IMR-90 (cell line): ENCODE results near the gene TMEFF1. TPM values are rescaled to one million over a fixed set of nuclear protein-coding genes. Genes with fewer than 3 reads are reported as not detected.
A peak's percentile ranks its signal among the peaks of the same experiment; 100 is the strongest.

Experiments
- ATAC-seq: fragments of 200-7000 bp; cut with Tn5 transposase; 2 replicates; pipeline ENCODE4 v1.9.1; 2020; ENCODE audit warnings: low read depth, mild to moderate bottlenecking, moderate library complexity
- BruUV-seq: library from RNA; stranded (reverse); fragments of 400-500 nt; replicated peaks from 2 replicates; lab custom pipeline; 2021; lab: Mats Ljungman, UMichigan
- CTCF ChIA-PET: fragments of 300-600 bp; formaldehyde crosslinking; extraction: SDS; loops from one replicate; lab custom pipeline; 2021; ENCODE audit warnings: antibody characterized with exemption; lab: Yijun Ruan, JAX
- POLR2A ChIA-PET: fragments of 300-600 bp; sonication (Branson Sonifier 250); formaldehyde crosslinking; loops from one replicate; lab custom pipeline; 2022; ENCODE audit warnings: antibody characterized with exemption; ENCODE audit not compliant: unreplicated experiment; lab: Charles Lee
- DNase-seq: peaks from one replicate; pipeline ENCODE4 v3.0.0; 2013
- H2AFZ ChIP-seq: replicated peaks from 2 replicates; pipeline ENCODE3; 2013; ENCODE audit warnings: low read length, mild to moderate bottlenecking; ENCODE audit not compliant: poor library complexity
- H2AK5ac ChIP-seq: 2 replicates; pipeline ENCODE4 v1.6.1; 2013; ENCODE audit warnings: low read depth, low read length, inconsistent platforms
- H2AK9ac ChIP-seq: replicated peaks from 2 replicates; pipeline ENCODE3; 2013; ENCODE audit warnings: mild to moderate bottlenecking, low read depth, low read length, moderate library complexity; ENCODE audit not compliant: poor library complexity
- H2BK120ac ChIP-seq: 2 replicates; pipeline ENCODE4 v1.6.1; 2013; ENCODE audit warnings: low read depth, low read length, inconsistent platforms
- H2BK15ac ChIP-seq: 3 replicates; pipeline ENCODE4 v1.6.1; 2013; ENCODE audit warnings: low read depth, low read length, inconsistent platforms
- H2BK20ac ChIP-seq: 2 replicates; pipeline ENCODE4 v1.6.1; 2013; ENCODE audit warnings: low read depth, mild to moderate bottlenecking, inconsistent platforms, low read length, moderate library complexity
- H2BK5ac ChIP-seq: 2 replicates; pipeline ENCODE4 v1.6.1; 2013; ENCODE audit warnings: mild to moderate bottlenecking, low read depth, low read length, inconsistent platforms; ENCODE audit not compliant: poor library complexity, severe bottlenecking
- H3K14ac ChIP-seq: replicated peaks from 2 replicates; pipeline ENCODE4 v1.6.1; 2013; ENCODE audit warnings: low read depth, low read length, inconsistent platforms
- H3K18ac ChIP-seq: 2 replicates; pipeline ENCODE4 v1.6.1; 2013; ENCODE audit warnings: low read depth, low read length, control low read depth
- H3K23ac ChIP-seq: 2 replicates; pipeline ENCODE4 v1.6.1; 2013; ENCODE audit warnings: low read depth, low read length, inconsistent platforms
- H3K27ac ChIP-seq: 2 replicates; pipeline ENCODE4 v1.5.1; 2013; ENCODE audit warnings: mild to moderate bottlenecking, control low read depth, low read length; ENCODE audit not compliant: insufficient read depth
- H3K27me3 ChIP-seq: 2 replicates; pipeline ENCODE4 v1.6.1; 2013; ENCODE audit warnings: low read length; ENCODE audit not compliant: control insufficient read depth, insufficient read depth
- H3K36me3 ChIP-seq: 2 replicates; pipeline ENCODE4 v1.6.1; 2013; ENCODE audit warnings: low read length, mixed read lengths; ENCODE audit not compliant: control insufficient read depth, insufficient read depth
- H3K4ac ChIP-seq: 2 replicates; pipeline ENCODE4 v1.6.1; 2013; ENCODE audit warnings: low read depth, low read length, inconsistent platforms
- H3K4me1 ChIP-seq: 2 replicates; pipeline ENCODE4 v1.6.1; 2013; ENCODE audit warnings: low read length, mixed read lengths; ENCODE audit not compliant: control insufficient read depth, insufficient read depth
- H3K4me2 ChIP-seq: 2 replicates; pipeline ENCODE4 v1.6.1; 2013; ENCODE audit warnings: low read depth, mild to moderate bottlenecking, control low read depth, low read length, moderate library complexity
- H3K4me3 ChIP-seq: 2 replicates; pipeline ENCODE4 v1.5.1; 2013; ENCODE audit warnings: low read depth, mild to moderate bottlenecking, control low read depth, low read length, moderate library complexity; ENCODE audit not compliant: insufficient read depth
- H3K56ac ChIP-seq: 2 replicates; pipeline ENCODE4 v1.6.1; 2013; ENCODE audit warnings: low read length, inconsistent platforms; ENCODE audit not compliant: insufficient read depth; ENCODE audit errors: extremely low read depth
- H3K79me1 ChIP-seq, 2 experiments: 2 replicates each; pipeline ENCODE4 v1.6.1; 2013; ENCODE audit warnings: low read length in 2 of 2, inconsistent platforms in 1 of 2, low read depth in 1 of 2
- H3K9ac ChIP-seq: 2 replicates; pipeline ENCODE4 v1.6.1; 2013; ENCODE audit warnings: low read depth, low read length, control low read depth
- H3K9me1 ChIP-seq: 2 replicates; pipeline ENCODE4 v1.6.1; 2013; ENCODE audit warnings: low read length, inconsistent platforms; ENCODE audit not compliant: insufficient read depth
- H3K9me3 ChIP-seq: 2 replicates; pipeline ENCODE4 v1.6.1; 2013; ENCODE audit warnings: low read length; ENCODE audit not compliant: control insufficient read depth, insufficient read depth
- H4K20me1 ChIP-seq: 2 replicates; pipeline ENCODE4 v1.6.1; 2013; ENCODE audit warnings: low read length, inconsistent platforms; ENCODE audit not compliant: insufficient read depth
- H4K5ac ChIP-seq: 2 replicates; pipeline ENCODE4 v1.6.1; 2013; ENCODE audit warnings: mild to moderate bottlenecking, low read depth, low read length, control low read depth
- H4K8ac ChIP-seq, 2 experiments: 2 replicates each; pipeline ENCODE4 v1.6.1; 2013; ENCODE audit warnings: low read depth in 2 of 2, low read length in 2 of 2, control low read depth in 1 of 2, inconsistent platforms in 1 of 2
- H4K91ac ChIP-seq: 2 replicates; pipeline ENCODE4 v1.6.1; 2013; ENCODE audit warnings: low read depth, low read length, inconsistent platforms; ENCODE audit not compliant: insufficient read depth
- BHLHE40 ChIP-seq: fragments of 150-350 bp; IDR thresholded peaks from 2 replicates; pipeline ENCODE4 v1.6.1; 2016; ENCODE audit warnings: mild to moderate bottlenecking, low read depth, low read length
- CEBPB ChIP-seq: IDR thresholded peaks from 2 replicates; pipeline ENCODE4 v1.6.1; 2012; ENCODE audit warnings: low read depth, low read length, improper control_type of control experiment
- CHD1 ChIP-seq: IDR thresholded peaks from 2 replicates; pipeline ENCODE4 v1.6.1; 2012; ENCODE audit warnings: low read depth, low read length, improper control_type of control experiment
- FOS ChIP-seq: fragments of 150-350 bp; IDR thresholded peaks from 2 replicates; pipeline ENCODE4 v1.6.1; 2016; ENCODE audit warnings: low read depth, low read length
- MAFK ChIP-seq: IDR thresholded peaks from 2 replicates; pipeline ENCODE4 v1.6.1; 2012; ENCODE audit warnings: low read depth, low read length, improper control_type of control experiment
- MAZ ChIP-seq: IDR thresholded peaks from 2 replicates; pipeline ENCODE4 v1.6.1; 2012; ENCODE audit warnings: low read depth, mild to moderate bottlenecking, low read length, improper control_type of control experiment, moderate library complexity, borderline replicate concordance
- NFE2L2 ChIP-seq: fragments of 150-350 bp; IDR thresholded peaks from 2 replicates; pipeline ENCODE4 v1.6.1; 2016; ENCODE audit warnings: low read depth, mild to moderate bottlenecking, low read length
- POLR2A ChIP-seq: IDR thresholded peaks from 2 replicates; pipeline ENCODE4 v1.6.1; 2012; ENCODE audit warnings: mild to moderate bottlenecking, low read depth, low read length
- RCOR1 ChIP-seq: IDR thresholded peaks from 2 replicates; pipeline ENCODE4 v1.6.1; 2012; ENCODE audit warnings: mild to moderate bottlenecking, low read length, improper control_type of control experiment; ENCODE audit not compliant: insufficient replicate concordance
- SMC3 ChIP-seq: fragments of 150-350 bp; IDR thresholded peaks from 2 replicates; pipeline ENCODE4 v1.6.1; 2016; ENCODE audit warnings: low read depth, mild to moderate bottlenecking, antibody characterized with exemption, low read length, moderate library complexity
- WGBS, 2 experiments: methylation state at CpG; one replicate each; pipeline versions ENCODE4 v1.1.5 to v1.1.7; 2013; ENCODE audit warnings: missing lambda C conversion rate in 2 of 2; ENCODE audit not compliant: insufficient read length in 1 of 2; ENCODE audit errors: extremely low coverage in 2 of 2; 5-methylcytosine and 5-hydroxymethylcytosine counted together
- dilution Hi-C: fragments of 300-500 bp; cut with HindIII; formaldehyde crosslinking; loops from one replicate; pipeline ENCODE4 v1.14.3; 2018; ENCODE audit warnings: low sequenced_read_pairs; ENCODE audit not compliant: unreplicated experiment
- in situ Hi-C: fragments of 300-500 bp; cut with MboI; formaldehyde crosslinking; loops from 3 replicates; pipeline ENCODE4 v1.14.3; 2019; ENCODE audit warnings: low sequenced_read_pairs, inconsistent platforms, mixed read lengths
- intact Hi-C: fragments of 100-400 bp; cut with micrococcal nuclease; formaldehyde crosslinking; loops from 2 replicates; pipeline ENCODE4 v1.10.0; 2022
- polyA plus RNA-seq, 3 experiments: library from polyadenylated mRNA; depleted of rRNA; stranded (reverse); fragments of >200 nt; gene quantifications; 2 replicates each; pipeline ENCODE4 v1.2.3, GENCODE V29; 2012; ENCODE audit warnings: low replicate concordance in 1 of 3
- total RNA-seq: library from RNA; depleted of rRNA; stranded (reverse); fragments of >200 nt; gene quantifications from 2 replicates; pipeline ENCODE4 v1.2.3, GENCODE V29; 2012
- TF ChIP-seq, protein P1 (sequence below): fragments of 150-350 bp; IDR thresholded peaks from 2 replicates; pipeline ENCODE4 v1.6.1; 2017; ENCODE audit warnings: mild to moderate bottlenecking, antibody characterized with exemption, low read length, low read depth
- TF ChIP-seq, protein P2 (sequence below): conservative IDR thresholded peaks from 2 replicates; pipeline ENCODE4 v1.5.1; 2012; ENCODE audit warnings: mild to moderate bottlenecking, low read depth, low read length, improper control_type of control experiment

Gene TMEFF1
- total and polyA plus RNA-seq, 2 of the 4 experiments (the other 2 are of a cell fraction): 0.62 to 0.90 TPM

DNA sequence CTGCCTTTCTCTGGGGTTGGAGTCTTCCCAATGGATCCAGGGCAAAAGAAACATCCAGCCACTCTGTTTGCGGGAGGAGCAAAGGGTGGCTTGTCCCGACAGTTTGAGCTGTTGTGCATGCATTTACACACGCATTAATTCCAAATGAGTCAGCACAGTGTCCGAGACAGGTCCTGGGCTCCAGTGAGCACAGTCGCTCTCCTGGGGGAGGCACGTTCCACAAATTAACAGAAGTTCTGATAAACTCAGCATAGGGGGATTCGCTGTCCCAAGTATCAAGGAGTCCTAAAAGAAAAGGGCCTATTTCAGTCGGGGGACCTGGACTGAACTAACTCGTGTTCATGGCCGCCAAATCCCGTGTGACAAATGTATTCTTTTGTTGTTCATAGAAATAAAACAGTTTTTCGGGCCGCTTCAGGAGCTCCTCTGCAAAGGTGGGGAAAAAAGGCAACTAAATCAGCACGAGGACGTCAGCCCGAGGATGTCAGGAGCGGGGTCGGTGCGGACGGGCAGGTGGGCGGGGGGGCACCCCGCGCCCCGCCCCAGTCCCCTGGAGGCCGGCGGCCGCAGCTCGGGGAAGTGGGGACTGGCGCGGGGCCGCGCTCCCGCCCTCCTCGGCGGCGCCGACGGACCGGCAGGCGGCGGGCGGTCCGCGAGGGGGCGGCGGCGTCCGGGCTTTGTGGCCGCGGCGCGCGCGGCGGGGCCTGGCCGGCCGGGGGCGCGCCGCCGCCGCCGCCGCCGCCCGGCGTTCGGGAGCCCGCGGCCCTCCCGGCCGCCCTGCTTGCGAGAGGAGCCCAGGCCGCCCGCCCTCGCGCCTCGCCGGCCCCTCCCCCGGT lies 46.2 kb upstream of the TMEFF1 start, which contains the start of gene MSANTD3:
MSANTD3 (plus strand) TSS at position 614 of the 836 bp plus-strand sequence. CDS start 14,796 bp downstream, outside the sequence.
- Histone ChIP-seq H3K23ac (peak within 1 kb of the TSS; percentile 100), H3K79me1 (peaks cover 5 to 22% of the 10 kb centered on the region in 2 experiments; a peak in 2 of 4 replicates), H2BK20ac (peak within 1 kb of the TSS; percentile 42; the same call in 1 of the 2 replicates), H2BK120ac (peak within 1 kb of the TSS; percentile 98), H4K20me1 (peaks cover 6% of the 10 kb centered on the region; the same call in 1 of the 2 replicates), H2BK5ac (peak within 1 kb of the TSS; percentile 95), H4K91ac (peak within 1 kb of the TSS; percentile 96), H3K9ac (peak within 1 kb of the TSS; percentile 98), H3K9me3 (no peaks in the 10 kb centered on the region), H4K8ac (peak within 1 kb of the TSS; percentile 85 to 96), H2AFZ (peak within 1 kb of the TSS; percentile 85), H3K4me1 (peaks cover 17% of the 10 kb centered on the region), H2AK5ac (peak within 1 kb of the TSS; percentile 83), H2BK15ac (peak within 1 kb of the TSS; percentile 95; the same call in 2 of the 3 replicates), H3K27ac (peak within 1 kb of the TSS; percentile 95), H4K5ac (peak within 1 kb of the TSS; percentile 82), H2AK9ac (peak within 1 kb of the TSS; percentile 79), H3K18ac (peak within 1 kb of the TSS; percentile 92), H3K9me1 (peaks cover 4% of the 10 kb centered on the region), H3K27me3 (no peaks in the 10 kb centered on the region), H3K56ac (peak within 1 kb of the TSS; percentile 95), H3K36me3 (peaks cover 3% of the 10 kb centered on the region; the same call in 1 of the 2 replicates), H3K4me3 (peak within 1 kb of the TSS; percentile 66), H3K4ac (peak within 1 kb of the TSS; percentile 99), H3K14ac (peak within 1 kb of the TSS; percentile 99), H3K4me2 (peak within 1 kb of the TSS; percentile 96)
- POLR2A ChIA-PET: interaction anchor here (0.6 kb wide), 2 partner anchors 428 to 1074 kb away, joined by 5 to 8 read pairs; no protein-coding TSS in a partner anchor
- CTCF ChIA-PET: interaction anchor here (0.6 to 0.8 kb wide), 3 partner anchors 69 to 161 kb away, joined by 3 read pairs; no protein-coding TSS in a partner anchor
- 0% methylated on average over 17 of the region's 80 CpGs; no CpG with 5 or more reads in 1 of the 2 experiments for WGBS, 2 experiments
- DNase-seq (peak; percentile 76), ATAC-seq (peak; percentile 64)
- BruUV-seq: no TSS peak
- dilution Hi-C loops (no loop called here), intact Hi-C loops (loop anchor here (1.0 to 10.0 kb wide), 5 partner anchors 74 to 1242 kb away; partner anchors contain the start of genes NR4A3 and TEX10), in situ Hi-C loops (no loop called here)
- peak; percentile 30; the same call in 1 of the 2 replicates for TF ChIP-seq MAZ
- TF ChIP-seq CHD1: peak; percentile 61
- TF ChIP-seq, protein P1, sequence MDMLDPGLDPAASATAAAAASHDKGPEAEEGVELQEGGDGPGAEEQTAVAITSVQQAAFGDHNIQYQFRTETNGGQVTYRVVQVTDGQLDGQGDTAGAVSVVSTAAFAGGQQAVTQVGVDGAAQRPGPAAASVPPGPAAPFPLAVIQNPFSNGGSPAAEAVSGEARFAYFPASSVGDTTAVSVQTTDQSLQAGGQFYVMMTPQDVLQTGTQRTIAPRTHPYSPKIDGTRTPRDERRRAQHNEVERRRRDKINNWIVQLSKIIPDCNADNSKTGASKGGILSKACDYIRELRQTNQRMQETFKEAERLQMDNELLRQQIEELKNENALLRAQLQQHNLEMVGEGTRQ: no peak
- peak; percentile 44; the same call in 1 of the 2 replicates for TF ChIP-seq NFE2L2
- peak; percentile 83 for TF ChIP-seq BHLHE40
- TF ChIP-seq CEBPB: no peak
- TF ChIP-seq, protein P2, sequence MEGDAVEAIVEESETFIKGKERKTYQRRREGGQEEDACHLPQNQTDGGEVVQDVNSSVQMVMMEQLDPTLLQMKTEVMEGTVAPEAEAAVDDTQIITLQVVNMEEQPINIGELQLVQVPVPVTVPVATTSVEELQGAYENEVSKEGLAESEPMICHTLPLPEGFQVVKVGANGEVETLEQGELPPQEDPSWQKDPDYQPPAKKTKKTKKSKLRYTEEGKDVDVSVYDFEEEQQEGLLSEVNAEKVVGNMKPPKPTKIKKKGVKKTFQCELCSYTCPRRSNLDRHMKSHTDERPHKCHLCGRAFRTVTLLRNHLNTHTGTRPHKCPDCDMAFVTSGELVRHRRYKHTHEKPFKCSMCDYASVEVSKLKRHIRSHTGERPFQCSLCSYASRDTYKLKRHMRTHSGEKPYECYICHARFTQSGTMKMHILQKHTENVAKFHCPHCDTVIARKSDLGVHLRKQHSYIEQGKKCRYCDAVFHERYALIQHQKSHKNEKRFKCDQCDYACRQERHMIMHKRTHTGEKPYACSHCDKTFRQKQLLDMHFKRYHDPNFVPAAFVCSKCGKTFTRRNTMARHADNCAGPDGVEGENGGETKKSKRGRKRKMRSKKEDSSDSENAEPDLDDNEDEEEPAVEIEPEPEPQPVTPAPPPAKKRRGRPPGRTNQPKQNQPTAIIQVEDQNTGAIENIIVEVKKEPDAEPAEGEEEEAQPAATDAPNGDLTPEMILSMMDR: peak; percentile 31
- TF ChIP-seq SMC3: no peak
- peak; percentile 13; the same call in 1 of the 2 replicates for TF ChIP-seq MAFK
- peak; percentile 40; the same call in 1 of the 2 replicates for TF ChIP-seq FOS
- TF ChIP-seq RCOR1: no peak
- peak; percentile 90 for TF ChIP-seq POLR2A
